Activated naive CD4-positive, alpha-beta T cell treated with anti-CD3 and anti-CD28 coated beads for 36 hours (primary cell): ENCODE results near the gene THRB. TPM values are rescaled to one million over a fixed set of nuclear protein-coding genes. Genes with fewer than 3 reads are reported as not detected.

Experiments
- CTCF ChIA-PET: fragments of 350-600 bp; sonication (Branson Sonifier 250); formaldehyde crosslinking; loops from one replicate; lab custom pipeline; 2021; ENCODE audit warnings: antibody characterized with exemption; lab: Charles Lee
- DNase-seq: peaks from one replicate; pipeline ENCODE4 v3.0.0-alpha.2; 2020
- H3K27ac Mint-ChIP-seq: one replicate; pipeline ENCODE4 v1.8.0; 2021; ENCODE audit warnings: mild to moderate bottlenecking, mixed read lengths
- H3K27me3 Mint-ChIP-seq: one replicate; pipeline ENCODE4 v1.8.0; 2021; ENCODE audit warnings: low read depth, mixed read lengths
- H3K36me3 Mint-ChIP-seq: one replicate; pipeline ENCODE4 v1.8.0; 2021; ENCODE audit warnings: low read depth, mixed read lengths
- H3K4me1 Mint-ChIP-seq: one replicate; pipeline ENCODE4 v1.8.0; 2021; ENCODE audit warnings: low read depth, mixed read lengths
- H3K4me3 Mint-ChIP-seq: one replicate; pipeline ENCODE4 v1.8.0; 2021; ENCODE audit warnings: mild to moderate bottlenecking, moderate library complexity, mixed read lengths
- H3K9me3 Mint-ChIP-seq: one replicate; pipeline ENCODE4 v1.8.0; 2021; ENCODE audit warnings: mixed read lengths
- intact Hi-C: fragments of 100-400 bp; cut with micrococcal nuclease; formaldehyde crosslinking; loops from one replicate; pipeline ENCODE4 v1.15.1; 2023
- total RNA-seq, 2 experiments: library from RNA; stranded (reverse); gene quantifications; one replicate each; pipeline ENCODE4 v1.2.3, GENCODE V29; 2021

The THRB gene
- total RNA-seq, 2 experiments from 2014 or later = not detected

- peaks cover 50% of the 10 kb centered on the region for H3K27me3 Mint-ChIP-seq
- intact Hi-C loops = no loop called here
- H3K27ac Mint-ChIP-seq = no peak overlapping the region
- H3K36me3 Mint-ChIP-seq = no peaks in the 10 kb centered on the region
- CTCF ChIA-PET = interaction anchor here (0.6 kb wide), 1 partner anchor 95 kb away, joined by 3 read pairs; no protein-coding TSS in a partner anchor
- peaks cover 6% of the 10 kb centered on the region for H3K4me1 Mint-ChIP-seq
- H3K9me3 Mint-ChIP-seq = no peaks in the 10 kb centered on the region
- no peak for DNase-seq
- no peak overlapping the region for H3K4me3 Mint-ChIP-seq
Measured at GRCh38 chr3:24496529-24497482, 2.2 kb upstream of the THRB start.

GRCh38 chr3:24495326-24495994 lies 810 bp upstream of the THRB start:
- Mint-ChIP-seq H3K36me3 (no peaks in the 10 kb centered on the region), H3K4me3 (peak overlapping the region; percentile 36)
- CTCF ChIA-PET = no interaction called here

GRCh38 chr3:24493746-24494617 lies 668 bp downstream of the THRB start:
- Mint-ChIP-seq H3K36me3 (no peaks in the 10 kb centered on the region), H3K4me3 (no peak overlapping the region), H3K4me1 (peaks cover 6% of the 10 kb centered on the region), H3K27me3 (peaks cover 52% of the 10 kb centered on the region), H3K27ac (no peak overlapping the region), H3K9me3 (no peaks in the 10 kb centered on the region)
- intact Hi-C loops = no loop called here
- no peak for DNase-seq
- CTCF ChIA-PET = no interaction called here

More at GRCh38 chr3:24495326-24495994, 810 bp upstream of the THRB start:
- H3K27me3 Mint-ChIP-seq = peaks cover 52% of the 10 kb centered on the region
- peaks cover 6% of the 10 kb centered on the region for H3K4me1 Mint-ChIP-seq
- H3K27ac Mint-ChIP-seq = no peak overlapping the region
- no peaks in the 10 kb centered on the region for H3K9me3 Mint-ChIP-seq
- intact Hi-C loops = no loop called here
- no peak for DNase-seq

- Mint-ChIP-seq H3K4me3 (no peak overlapping the region), H3K27me3 (peaks cover 46% of the 10 kb centered on the region), H3K36me3 (no peaks in the 10 kb centered on the region), H3K4me1 (peaks cover 6% of the 10 kb centered on the region), H3K27ac (no peak overlapping the region), H3K9me3 (no peaks in the 10 kb centered on the region)
- DNase-seq = no peak
- intact Hi-C loops = no loop called here
- CTCF ChIA-PET = no interaction called here
Measured at GRCh38 chr3:24492971-24493551, 1.6 kb downstream of the THRB start.

GRCh38 chr3:24490151-24490550 lies 4.5 kb downstream of the THRB start:
- Mint-ChIP-seq H3K4me1 (no peaks in the 10 kb centered on the region), H3K27ac (no peak overlapping the region), H3K36me3 (no peaks in the 10 kb centered on the region), H3K9me3 (no peaks in the 10 kb centered on the region), H3K27me3 (peaks cover 27% of the 10 kb centered on the region), H3K4me3 (no peak overlapping the region)
- CTCF ChIA-PET = no interaction called here
- no peak for DNase-seq
- intact Hi-C loops = no loop called here

- H3K9me3 Mint-ChIP-seq = no peaks in the 10 kb centered on the region
- intact Hi-C loops = no loop called here
- no peak overlapping the region for H3K4me3 Mint-ChIP-seq
- no peaks in the 10 kb centered on the region for H3K36me3 Mint-ChIP-seq
- no peak overlapping the region for H3K27ac Mint-ChIP-seq
- CTCF ChIA-PET = no interaction called here
- DNase-seq = no peak
- peaks cover 10% of the 10 kb centered on the region for H3K27me3 Mint-ChIP-seq
- H3K4me1 Mint-ChIP-seq = no peaks in the 10 kb centered on the region
Measured at GRCh38 chr3:24487325-24488262, 7.1 kb downstream of the THRB start.

GRCh38 chr3:24485511-24485910 lies 9.1 kb downstream of the THRB start:
- H3K27me3 Mint-ChIP-seq = peaks cover 2% of the 10 kb centered on the region
- no peaks in the 10 kb centered on the region for H3K9me3 Mint-ChIP-seq
- CTCF ChIA-PET = no interaction called here

GRCh38 chr3:24483873-24484272 lies 10.8 kb downstream of the THRB start:
- CTCF ChIA-PET = no interaction called here
- Mint-ChIP-seq H3K4me1 (no peaks in the 10 kb centered on the region), H3K9me3 (no peaks in the 10 kb centered on the region), H3K4me3 (no peak overlapping the region), H3K36me3 (no peaks in the 10 kb centered on the region), H3K27ac (no peak overlapping the region), H3K27me3 (peaks cover 2% of the 10 kb centered on the region)
- DNase-seq = no peak
- intact Hi-C loops = no loop called here

More at GRCh38 chr3:24485511-24485910, 9.1 kb downstream of the THRB start:
- Mint-ChIP-seq H3K4me1 (no peaks in the 10 kb centered on the region), H3K36me3 (no peaks in the 10 kb centered on the region), H3K27ac (no peak overlapping the region), H3K4me3 (no peak overlapping the region)
- DNase-seq = no peak
- intact Hi-C loops = no loop called here

- Mint-ChIP-seq H3K36me3 (no peaks in the 10 kb centered on the region), H3K27ac (no peak overlapping the region), H3K9me3 (no peaks in the 10 kb centered on the region), H3K4me3 (no peak overlapping the region), H3K27me3 (peaks cover 2% of the 10 kb centered on the region), H3K4me1 (no peaks in the 10 kb centered on the region)
- intact Hi-C loops = no loop called here
- DNase-seq = no peak
- CTCF ChIA-PET = no interaction called here
Measured at GRCh38 chr3:24482096-24482705, 12.4 kb downstream of the THRB start.

- H3K9me3 Mint-ChIP-seq = no peaks in the 10 kb centered on the region
- intact Hi-C loops = no loop called here
- CTCF ChIA-PET = no interaction called here
- peaks cover 2% of the 10 kb centered on the region for H3K27me3 Mint-ChIP-seq
- H3K36me3 Mint-ChIP-seq = no peaks in the 10 kb centered on the region
- H3K27ac Mint-ChIP-seq = no peak overlapping the region
- H3K4me3 Mint-ChIP-seq = no peak overlapping the region
- H3K4me1 Mint-ChIP-seq = no peaks in the 10 kb centered on the region
- no peak for DNase-seq
Measured at GRCh38 chr3:24481193-24481592, 13.5 kb downstream of the THRB start.

- Mint-ChIP-seq H3K27ac (no peak overlapping the region), H3K4me1 (no peaks in the 10 kb centered on the region), H3K9me3 (no peaks in the 10 kb centered on the region), H3K36me3 (no peaks in the 10 kb centered on the region), H3K4me3 (no peak overlapping the region), H3K27me3 (peaks cover 2% of the 10 kb centered on the region)
- intact Hi-C loops = no loop called here
- no peak for DNase-seq
- CTCF ChIA-PET = no interaction called here
Measured at GRCh38 chr3:24480497-24480896, 14.2 kb downstream of the THRB start.
